GM18868 (cell line): Measurements from ENCODE around the gene NOD1.

Source experiments
- ATAC-seq: cut with Tn5 transposase; IDR thresholded peaks from one replicate; pipeline ENCODE4 v1.9.1; 2021; ENCODE audit warnings: mild to moderate bottlenecking, moderate library complexity; ENCODE audit not compliant: unreplicated experiment

Gene NOD1

GRCh38 chr7:30379741-30380140 lies 98.8 kb downstream of the NOD1 start:
- ATAC-seq: no peak

GRCh38 chr7:30379131-30379530 lies 99.5 kb downstream of the NOD1 start:
- no peak for ATAC-seq

DNA sequence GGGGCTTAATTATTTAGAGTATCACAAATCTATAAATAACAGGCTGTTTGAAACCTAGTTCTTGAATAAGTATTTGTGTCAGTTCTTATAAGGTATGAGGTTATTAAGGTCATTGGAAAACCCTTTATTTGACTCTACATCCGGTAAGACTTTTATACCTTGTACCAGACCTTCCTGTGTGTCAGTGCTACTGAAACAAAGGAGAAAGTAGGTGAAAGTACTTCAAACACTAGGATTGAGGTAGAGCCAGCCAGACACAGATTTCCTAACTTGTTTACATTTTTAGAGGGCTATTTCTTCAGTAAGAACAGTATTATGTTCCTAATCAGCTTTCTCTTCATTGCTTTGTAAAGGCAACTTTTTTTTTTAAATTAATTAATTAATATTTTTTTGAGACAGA lies 100.3 kb downstream of the NOD1 start:
- no peak for ATAC-seq
